ENCODE results near the gene NOSTRIN.

GRCh38 chr2:168757223-168757622, 45.2 kb upstream of the NOSTRIN start:
- TF ChIP-seq GATA2 (IDR thresholded peaks at IDR 0.05; ENCODE audit: low read depth, low read length) (no peak), GATA3 (IDR thresholded peaks at IDR 0.05; ENCODE audit: low read depth, low read length) (no peak)

Data from SH-SY5Y (cell line).